ENCODE measurements around the gene EMC7.
"Not testable (repeated sequence)": the region's sequence is repeated elsewhere in the genome, so short reads cannot be mapped to it uniquely, and the experiment has no call there.

EMC7 gene

DNA sequence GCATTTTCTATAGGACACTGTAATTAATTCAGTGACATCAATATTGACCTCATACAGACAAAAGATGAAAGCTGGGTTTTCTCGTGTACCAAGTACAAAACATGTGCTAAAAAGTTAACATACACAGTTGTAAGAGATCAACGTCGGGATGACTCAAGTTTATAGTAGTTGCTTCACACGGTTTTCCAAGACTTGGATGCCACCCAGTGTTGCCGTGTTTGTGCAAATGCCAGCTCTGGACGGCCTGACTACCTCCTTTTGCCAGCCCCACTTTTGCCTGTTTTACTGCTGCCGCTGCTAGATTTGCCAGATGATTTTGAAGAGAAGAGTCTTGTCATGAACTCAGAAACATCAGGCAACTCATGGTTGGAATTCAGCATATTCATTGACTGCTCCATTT is 17.6 kb downstream of the EMC7 start:
- DNase-seq, result no peak

DNA sequence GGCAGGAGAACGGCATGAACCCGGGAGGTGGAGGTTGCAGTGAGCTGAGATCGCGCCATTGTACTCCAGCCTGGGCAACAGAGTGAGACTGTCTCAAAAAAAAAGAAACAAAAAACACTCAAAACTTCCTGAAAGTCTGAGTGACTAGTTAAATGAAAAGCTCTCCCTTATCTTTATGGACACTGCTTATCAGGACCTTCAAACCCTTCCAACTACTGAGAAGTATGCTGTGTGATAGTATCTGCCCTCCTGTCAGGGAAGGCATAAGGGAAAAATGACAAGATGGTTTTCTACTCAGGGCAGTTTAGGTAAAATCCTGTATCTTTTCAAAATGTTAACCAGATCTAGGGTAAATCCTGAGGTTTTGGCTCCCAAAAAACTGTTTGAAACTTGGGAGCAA is 21.8 kb downstream of the EMC7 start:
- DNase-seq, result no peak

DNA sequence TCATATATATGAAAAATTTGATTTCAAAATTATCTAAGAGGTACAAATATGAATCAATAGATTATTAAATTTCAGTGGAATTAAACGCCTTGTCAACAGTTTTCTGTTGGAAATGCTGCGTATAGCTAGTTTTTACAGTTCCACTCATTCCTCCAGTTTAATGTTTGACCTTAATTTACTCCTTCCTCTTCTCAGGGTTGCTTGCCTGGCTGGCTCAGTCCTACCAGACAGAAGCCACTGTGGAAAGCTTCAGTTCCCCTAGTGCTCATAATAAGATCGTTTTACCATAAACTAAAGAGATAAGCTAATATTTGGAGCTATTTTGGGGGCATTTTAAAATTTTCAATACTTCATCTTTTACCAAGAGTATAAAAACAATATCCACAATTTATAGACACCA is 22.8 kb downstream of the EMC7 start:
- DNase-seq, result no peak

DNA sequence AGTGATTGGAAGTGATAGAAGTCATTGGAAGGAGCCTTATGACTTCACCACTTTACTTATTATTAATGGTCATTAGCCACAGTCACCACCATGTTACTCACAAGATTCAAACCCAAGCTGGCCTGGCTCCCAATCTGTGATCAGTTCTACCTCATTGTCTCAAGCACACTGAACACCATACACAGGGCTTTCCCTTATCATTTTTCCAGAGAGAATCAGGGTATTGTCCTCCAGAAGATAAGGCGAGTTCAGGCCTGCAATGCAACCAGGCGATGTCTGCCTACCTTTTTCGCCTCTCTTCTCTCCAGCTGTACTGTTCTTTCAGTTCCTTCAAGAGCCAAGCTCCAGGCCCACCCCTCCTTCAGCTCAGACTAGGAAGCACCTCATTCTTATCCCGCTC is 24.9 kb downstream of the EMC7 start:
- no peak for DNase-seq

DNA sequence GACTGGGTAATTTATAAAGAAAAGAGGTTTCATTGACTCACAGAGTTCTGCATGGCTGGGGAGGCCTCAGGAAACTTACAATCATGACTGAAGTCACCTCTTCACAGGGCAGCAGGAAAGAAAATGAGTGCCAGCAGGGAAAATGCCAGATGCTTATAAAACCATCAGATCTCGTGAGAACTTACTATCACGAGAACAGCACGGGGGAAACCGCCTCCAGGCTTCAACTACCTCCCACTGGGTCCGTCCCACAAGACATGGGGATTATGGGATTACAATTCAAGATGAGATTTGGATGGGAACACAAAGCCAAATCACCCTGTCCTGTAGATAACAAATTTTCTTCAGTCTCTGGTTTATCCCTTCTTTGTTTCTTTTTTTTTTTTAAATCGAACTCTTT is 31.7 kb downstream of the EMC7 start:
- no peak for DNase-seq

DNA sequence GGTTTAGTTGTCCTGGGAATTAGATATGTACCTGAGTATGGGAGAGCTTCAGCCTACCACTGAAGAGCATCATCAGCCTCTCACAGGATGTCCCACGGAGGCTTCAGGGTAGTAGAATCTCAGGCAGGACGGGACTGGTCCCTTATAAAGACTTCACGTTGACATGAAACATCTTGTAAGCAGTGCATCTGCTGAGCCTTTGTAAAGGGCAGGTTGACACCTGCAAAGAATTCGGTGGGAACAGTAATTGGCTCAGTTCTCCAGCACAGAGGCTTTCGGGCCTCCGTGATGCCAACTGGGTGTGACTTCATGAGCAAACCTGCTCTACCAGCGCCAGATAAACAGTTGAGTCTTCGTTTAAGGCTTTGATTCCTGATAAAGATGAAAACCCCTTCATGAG is 35.7 kb downstream of the EMC7 start:
- no peak for DNase-seq

DNA sequence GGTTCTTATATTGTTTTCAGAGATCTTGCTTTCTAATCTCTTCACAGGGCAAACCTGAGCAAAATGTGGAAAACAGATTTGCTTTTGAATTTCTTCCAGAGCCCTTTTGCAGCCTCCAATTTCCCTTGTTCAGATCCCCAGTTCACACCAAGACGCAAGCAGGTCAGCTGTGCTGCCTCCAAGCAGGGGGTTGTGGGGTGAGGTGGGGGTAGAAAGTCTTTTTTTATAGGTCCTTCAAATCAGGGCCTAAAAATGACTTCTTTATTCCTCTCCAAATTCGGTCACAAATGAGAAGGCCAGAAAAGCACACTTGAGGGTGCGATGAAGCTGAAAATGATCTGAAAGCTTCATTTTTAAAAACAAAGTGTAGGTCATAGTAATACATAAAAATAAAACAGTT is 36.4 kb downstream of the EMC7 start:
- DNase-seq, result no peak

DNA sequence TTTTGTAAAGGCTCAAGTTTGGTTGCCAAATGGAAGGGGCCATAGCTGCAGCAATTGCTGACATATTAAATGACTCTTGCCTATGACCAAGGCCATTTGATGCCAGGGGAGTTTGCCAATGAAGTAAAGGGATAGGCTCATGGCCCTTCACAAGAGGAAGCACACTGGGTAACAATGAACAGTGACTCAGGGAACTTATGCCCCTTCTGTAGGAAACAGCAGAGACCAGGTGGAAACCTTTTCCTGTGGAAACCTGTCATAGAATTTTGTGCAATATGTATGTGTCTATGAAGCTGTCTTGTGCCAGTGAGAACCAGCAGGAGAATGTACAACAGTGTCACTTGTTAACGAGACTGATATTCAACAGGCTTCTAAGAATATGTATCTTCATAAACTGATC is 37.2 kb downstream of the EMC7 start:
- DNase-seq, result no peak

DNA sequence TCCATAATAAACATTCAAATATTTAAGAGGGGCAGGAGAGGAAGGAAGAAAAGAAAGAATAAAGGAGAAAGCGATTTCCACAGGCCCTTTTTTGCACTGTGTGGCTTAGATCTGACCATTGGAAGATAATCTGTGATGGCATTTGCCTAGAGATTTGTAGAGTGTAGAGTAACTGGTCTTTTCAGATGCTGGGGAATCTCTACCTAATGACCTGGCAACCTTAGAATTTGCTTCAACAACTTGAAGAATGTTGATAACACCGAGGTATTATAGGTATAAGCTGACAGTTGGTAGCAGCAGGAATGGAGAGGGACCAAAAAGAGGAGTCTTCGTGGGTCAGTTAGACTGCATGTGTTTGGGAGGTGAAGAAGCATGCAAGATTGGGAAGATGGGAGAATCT is 41.7 kb downstream of the EMC7 start:
- DNase-seq, result no peak

DNA sequence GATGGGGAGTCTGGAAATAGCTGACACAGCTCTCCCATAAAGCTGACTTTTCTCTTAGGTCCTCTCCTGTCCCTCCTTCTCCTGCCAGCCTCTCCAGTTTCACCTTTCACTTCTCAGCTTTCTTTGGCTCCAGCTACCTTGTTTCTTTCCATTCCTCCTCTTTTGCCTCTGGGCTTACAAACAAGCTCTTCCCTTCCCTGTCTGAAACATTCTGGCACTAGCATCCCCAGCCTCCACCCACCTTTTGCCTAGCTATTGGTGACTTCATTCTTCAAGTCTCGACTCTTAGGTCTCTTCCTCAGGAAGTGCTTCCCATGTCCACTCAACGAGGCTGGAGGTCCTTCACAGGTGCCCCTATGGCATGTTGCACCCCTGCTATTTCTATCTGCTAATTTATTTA is 42.2 kb downstream of the EMC7 start:
- no peak for DNase-seq

DNA sequence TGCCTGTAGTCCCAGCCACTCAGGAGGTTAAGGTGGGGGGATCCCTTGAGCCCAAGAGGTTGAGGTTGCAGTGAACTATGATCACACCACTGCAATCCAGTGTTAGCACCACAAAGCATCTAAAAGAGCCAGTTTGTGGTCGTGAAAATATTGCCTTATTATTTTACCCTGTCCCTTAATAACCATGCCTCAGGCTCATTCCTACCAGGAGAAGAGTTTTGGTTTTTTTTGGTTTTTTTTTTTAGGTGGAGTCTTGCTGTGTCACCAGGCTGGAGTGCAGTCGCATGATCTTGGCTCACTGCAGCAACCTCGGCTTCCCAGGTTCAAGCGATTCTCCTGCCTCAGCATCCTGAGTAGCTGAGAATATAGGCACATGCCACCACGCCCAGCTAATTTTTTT is 44.8 kb downstream of the EMC7 start:
- DNase-seq, result no peak

DNA sequence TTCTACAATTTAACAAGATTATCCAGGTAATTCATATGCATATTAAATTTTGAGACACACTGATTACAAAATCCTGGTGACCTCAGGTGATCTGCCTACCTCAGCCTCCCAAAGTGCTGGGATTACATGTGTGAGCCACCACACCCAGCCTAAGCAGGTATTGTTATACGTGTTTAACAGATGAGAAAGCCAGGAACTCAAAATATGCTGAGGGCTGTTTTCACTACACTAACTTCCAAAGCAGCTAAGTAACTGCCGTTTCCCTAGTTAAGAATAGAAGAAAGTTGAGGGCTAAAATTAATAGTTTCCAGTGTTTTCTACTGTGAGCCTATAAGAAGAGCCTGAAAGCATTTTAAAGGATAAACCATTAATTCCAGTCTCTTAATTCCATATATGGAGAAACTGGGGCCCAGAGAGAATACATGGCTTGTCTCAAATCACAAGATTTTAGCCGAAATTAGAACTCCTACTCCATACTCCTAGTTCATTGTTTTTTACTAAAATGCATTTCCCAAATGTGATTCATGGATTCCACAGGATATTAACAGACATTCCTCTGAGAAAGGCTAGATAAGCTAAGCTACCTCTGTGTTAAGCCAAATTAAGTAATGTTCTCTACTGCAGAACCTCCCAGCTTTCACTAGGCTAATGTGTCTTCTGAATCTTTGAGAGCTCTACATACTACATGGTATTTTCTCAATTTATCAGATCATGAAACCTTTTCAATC is 45.6 kb downstream of the EMC7 start:
- no peak for DNase-seq

DNA sequence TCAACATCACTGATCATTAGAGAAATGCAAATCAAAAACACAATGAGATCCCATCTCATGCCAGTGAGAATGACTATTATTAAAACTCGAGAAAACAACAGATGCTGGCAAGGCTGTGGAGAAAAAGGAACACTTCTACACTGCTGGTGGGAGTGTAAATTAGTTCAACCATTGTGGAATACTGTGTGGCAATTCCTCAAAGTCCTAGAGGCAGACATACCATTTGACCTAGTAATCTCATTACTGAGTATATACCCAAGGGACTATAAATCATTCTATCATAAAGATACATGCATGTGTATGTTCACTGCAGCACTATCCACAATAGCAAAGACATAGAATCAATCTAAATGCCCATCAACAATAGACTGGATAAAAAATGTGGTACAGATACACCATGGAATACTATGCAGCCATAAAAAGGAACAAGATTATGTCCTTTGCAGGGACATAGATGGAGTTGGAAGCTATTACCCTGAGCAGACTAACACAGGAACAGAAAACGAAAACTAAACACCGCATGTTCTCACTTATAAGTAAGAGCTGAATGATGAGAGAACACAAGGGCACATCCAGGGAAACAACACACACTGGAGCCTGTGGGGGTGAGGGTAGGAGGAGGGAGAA is 47.5 kb downstream of the EMC7 start:
- no peak for DNase-seq

DNA sequence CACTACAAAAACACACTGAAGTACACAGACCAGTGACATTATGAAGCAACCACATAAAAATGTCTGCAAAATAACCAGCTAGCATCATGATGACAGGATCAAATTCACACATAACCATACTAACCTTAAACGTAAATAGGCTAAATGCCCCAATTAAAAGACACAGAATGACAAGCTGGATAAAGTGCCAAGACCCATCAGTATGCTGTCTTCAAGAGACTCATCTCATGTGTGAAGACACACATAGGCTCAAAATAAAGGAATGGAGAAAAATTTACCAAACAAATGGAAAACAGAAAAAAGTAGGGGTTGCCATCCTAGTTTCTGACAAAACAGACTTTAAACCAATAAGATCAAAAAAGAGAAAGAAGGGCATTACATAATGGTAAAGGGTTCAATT is 51.3 kb downstream of the EMC7 start:
- DNase-seq, result not testable (repeated sequence)

DNA sequence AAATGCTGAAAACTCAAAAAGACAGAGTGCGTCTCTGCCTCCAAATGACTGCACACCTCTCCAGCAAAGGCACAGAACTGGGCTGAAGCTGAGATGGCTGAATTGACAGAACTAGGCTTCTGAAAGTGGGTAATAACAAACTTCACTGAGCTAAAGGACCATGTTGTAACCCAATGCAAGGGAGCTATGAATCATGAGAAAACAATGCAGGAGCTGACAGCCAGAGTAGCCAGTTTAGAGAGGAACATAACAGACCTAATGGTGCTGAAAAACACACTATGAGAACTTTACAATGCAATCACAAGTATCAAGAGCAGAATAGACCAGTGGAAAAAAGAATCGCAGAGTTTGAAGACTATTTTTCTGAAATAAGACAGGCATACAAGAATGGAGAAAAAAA is 52.5 kb downstream of the EMC7 start:
- no peak for DNase-seq

DNA sequence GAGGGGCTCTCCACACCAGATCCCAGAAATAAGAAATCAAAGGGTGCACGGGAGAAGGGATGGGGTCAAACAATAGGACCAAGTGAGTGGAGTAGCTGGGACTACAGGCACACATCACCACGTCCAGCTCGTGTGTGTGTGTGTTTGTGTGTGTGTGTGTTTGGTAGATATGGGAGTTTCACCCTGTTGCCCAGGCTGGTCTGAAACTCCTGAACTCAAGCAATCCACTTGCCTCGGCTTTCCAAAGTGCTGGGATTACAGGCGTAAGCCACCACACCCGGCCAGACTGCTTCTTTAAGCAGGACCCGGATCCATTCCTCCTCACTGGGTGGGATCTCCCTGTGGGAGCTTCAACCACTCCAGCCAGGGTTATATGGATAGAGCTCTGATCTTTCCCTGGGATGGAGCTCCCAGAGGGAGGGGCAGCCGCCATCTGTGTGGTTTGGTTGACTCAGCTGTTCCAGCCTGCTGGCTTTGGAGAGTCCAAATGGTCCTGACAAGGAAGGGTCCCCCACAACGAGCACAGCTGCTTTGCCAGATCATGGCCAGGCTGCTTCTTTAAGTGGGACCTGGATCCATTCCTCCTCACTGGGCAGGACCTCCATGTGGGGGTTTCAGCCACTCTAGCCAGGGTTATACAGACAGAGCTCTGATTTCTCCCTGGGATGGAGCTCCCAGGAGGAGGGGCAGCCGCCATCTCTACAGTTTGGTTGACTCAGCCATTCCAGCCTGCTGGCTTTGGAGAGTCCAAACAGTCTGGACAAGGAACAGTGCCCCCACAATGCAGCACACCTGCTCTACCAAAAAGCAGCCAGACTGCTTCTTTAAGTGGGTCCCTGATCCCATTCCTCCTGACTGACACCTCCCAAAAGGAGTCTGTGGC is 53.5 kb downstream of the EMC7 start:
- no peak for DNase-seq

DNA sequence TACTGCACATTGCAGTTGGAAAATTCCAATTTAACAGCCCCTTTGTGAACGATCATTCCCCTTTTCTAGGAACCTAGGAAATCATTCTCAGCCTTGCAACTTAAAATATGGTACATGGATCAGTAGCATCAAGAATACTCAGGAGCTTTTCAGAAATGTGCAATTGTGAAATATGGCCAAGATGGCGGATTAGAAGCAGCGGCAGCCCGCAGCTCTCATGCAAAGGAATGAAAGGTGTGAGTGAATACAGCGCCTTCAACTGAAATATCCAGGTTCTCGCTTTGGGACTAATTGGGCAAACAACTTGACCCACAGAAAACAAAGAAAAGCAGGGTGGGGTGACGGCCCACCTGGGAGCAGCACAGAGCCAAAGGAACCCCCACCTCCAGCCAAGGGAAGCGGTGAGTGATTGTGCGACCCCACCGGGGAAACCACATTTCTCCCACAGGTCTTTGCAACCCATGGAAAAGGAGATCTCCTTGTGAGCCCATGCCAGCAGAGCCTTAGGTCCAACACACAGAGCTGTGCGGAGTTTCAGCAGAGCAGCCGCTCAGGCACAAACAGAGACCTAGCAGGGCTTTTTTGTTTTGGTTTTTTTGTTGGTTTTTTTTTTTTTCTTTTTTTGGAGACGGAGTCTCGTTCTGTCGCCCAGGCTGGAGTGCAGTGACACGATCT is 55.1 kb downstream of the EMC7 start:
- no peak for DNase-seq

DNA sequence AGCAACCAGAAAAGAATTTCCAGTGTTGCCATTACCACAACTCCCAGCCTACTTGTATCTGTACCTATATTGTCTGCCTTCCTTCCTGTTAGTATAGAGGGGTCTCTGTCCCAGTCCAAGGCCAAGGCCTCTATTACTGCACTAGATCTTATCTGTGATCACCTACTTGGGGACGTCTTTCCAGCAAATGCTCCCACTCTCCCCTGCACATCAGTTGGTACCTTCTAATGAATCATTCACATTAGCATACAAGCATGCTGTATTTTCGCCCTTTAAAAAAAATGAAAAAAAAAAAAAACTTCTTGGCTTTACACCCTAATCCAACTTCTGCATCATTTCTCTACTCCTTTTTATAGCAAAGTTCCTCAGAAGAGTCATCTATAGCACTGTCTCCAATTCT is 57.8 kb downstream of the EMC7 start:
- no peak for DNase-seq

DNA sequence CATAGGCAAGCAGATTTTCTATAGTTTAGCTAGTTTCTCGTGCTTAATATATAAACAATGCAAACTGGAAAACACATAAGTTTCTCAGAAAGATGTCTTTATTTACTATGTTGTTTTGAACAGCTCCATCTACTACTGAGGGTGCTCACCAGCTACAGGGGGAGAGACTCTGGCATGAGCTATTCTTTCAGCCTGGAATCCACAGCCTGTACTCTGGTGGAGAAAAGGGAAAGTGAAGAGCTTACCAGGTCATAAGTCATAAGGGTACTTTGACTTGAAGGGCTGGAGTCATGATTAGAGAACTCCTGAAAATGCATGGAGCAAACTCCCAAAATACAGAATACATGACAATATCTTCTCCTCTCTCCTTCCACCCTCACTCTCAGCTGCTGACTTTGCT is 58.3 kb downstream of the EMC7 start:
- no peak for DNase-seq

DNA sequence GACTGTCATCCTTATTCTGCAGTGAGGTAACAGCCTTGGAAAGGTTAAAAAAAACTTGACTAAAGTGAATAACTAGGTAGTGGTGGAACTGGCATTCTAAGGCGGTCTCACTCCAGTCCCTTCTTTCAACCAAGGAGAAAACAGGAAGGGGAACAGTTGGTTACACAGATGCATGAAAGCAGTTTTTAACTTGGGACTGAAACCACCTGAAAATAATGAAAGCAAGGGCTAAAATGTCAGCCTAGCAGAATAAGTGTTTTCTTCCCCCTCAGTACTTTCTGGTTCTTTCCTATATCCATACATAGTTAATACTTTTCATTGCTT is 61.9 kb downstream of the EMC7 start:
- no peak for DNase-seq

DNA sequence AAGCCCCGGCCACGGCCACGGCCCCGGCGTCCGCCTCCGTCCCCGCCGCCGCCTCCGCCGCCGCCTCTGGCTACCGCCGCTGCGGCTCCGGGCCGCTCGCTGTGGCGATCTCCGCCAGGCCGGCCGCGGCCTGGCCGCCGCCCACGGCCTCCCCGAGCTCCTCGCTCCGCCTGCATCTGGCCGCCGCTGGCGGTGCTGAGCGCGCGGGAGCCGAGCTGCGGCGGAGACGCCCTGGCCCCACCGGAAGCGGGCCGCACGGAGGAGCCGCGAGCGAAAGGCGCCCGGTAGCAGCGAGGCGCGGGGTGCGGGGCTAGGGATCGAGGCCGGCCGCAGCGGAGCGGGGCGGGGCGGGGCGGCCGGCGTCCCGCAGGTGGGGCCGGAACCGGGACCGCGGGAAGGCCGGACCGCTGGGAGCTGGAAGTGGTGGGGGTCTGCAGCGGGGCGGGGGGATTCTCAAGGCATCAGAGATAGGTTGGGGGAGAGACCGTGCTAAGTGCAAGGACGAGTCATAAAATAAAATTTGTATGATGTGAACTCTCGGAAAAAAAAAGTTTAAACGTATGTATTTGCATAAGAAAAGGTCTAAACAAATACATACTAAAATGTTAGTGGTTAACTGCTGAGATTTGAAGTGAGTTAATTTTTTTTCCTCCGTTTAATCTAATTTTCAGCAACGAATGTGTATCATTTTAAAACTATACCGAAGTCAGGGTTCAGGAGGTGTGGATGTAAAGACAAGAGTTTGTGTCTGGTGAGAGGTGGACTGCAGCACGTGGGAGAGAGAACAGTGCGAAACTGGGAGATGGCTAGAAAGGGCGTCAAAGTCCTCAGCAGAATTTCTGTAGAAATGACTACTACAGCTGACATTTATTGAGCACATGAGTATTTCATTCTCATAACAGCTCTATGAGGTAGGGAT is 62.5 kb downstream of the EMC7 start, which contains the start of gene AVEN:
Gene AVEN, minus strand, starts transcription at position 334 of the 919 bp plus-strand sequence. Its CDS starts 158 bp downstream, at position 176.
- peak; percentile 69 for DNase-seq

Measured in femur (tissue), 1 donor.